A673 (cell line): ENCODE results near the gene ATP10A. TPM values are rescaled to one million over a fixed set of nuclear protein-coding genes. Genes with fewer than 3 reads are reported as not detected.

Experiments
- BruUV-seq: library from RNA; stranded (reverse); fragments of 400-500 nt; replicated peaks from 2 replicates; lab custom pipeline; 2021; lab: Mats Ljungman, UMichigan
- CTCF ChIA-PET: fragments of 300-600 bp; sonication (Branson Sonifier 250); formaldehyde crosslinking; loops from one replicate; lab custom pipeline; 2022; ENCODE audit warnings: antibody characterized with exemption; lab: Charles Lee
- POLR2A ChIA-PET: fragments of 300-600 bp; sonication (Branson Sonifier 250); formaldehyde crosslinking; loops from one replicate; lab custom pipeline; 2022; ENCODE audit warnings: antibody characterized with exemption; ENCODE audit not compliant: low non-redundant PET; lab: Charles Lee
- DNase-seq: peaks from one replicate; pipeline ENCODE4 v3.0.0-alpha.2; 2015; ENCODE audit warnings: low spot score
- H3K27ac ChIP-seq: fragments of 200-600 bp; sonication (generic); 2 replicates; pipeline ENCODE4 v1.5.1; 2016; ENCODE audit warnings: mixed run types, low read depth, mild to moderate bottlenecking, mixed read lengths, antibody characterized with exemption, low read length; ENCODE audit not compliant: poor library complexity, severe bottlenecking
- H3K27me3 ChIP-seq: fragments of 200-600 bp; sonication (generic); replicated peaks from 2 replicates; pipeline ENCODE4 v1.6.1; 2017; ENCODE audit warnings: mixed run types, low read depth, mild to moderate bottlenecking, mixed read lengths, antibody characterized with exemption, low read length; ENCODE audit not compliant: insufficient read depth, poor library complexity
- H3K36me3 ChIP-seq: fragments of 200-600 bp; sonication (generic); 2 replicates; pipeline ENCODE4 v1.6.1; 2016; ENCODE audit warnings: mixed run types, mild to moderate bottlenecking, mixed read lengths, antibody characterized with exemption, low read length; ENCODE audit not compliant: insufficient read depth, poor library complexity, severe bottlenecking
- H3K4me1 ChIP-seq: fragments of 200-600 bp; sonication (generic); 2 replicates; pipeline ENCODE4 v1.6.1; 2017; ENCODE audit warnings: mixed run types, mild to moderate bottlenecking, mixed read lengths, antibody characterized with exemption, low read length; ENCODE audit not compliant: insufficient read depth, poor library complexity, severe bottlenecking
- H3K4me3 ChIP-seq: fragments of 200-600 bp; sonication (generic); 2 replicates; pipeline ENCODE4 v1.5.1; 2016; ENCODE audit warnings: low read depth, mixed run types, mild to moderate bottlenecking, mixed read lengths, low read length; ENCODE audit not compliant: poor library complexity, severe bottlenecking
- H3K9me3 ChIP-seq: fragments of 200-600 bp; sonication (generic); 2 replicates; pipeline ENCODE4 v1.6.1; 2016; ENCODE audit warnings: mixed run types, low read depth, mild to moderate bottlenecking, mixed read lengths, antibody characterized with exemption, low read length; ENCODE audit not compliant: poor library complexity, severe bottlenecking
- CTCF ChIP-seq: fragments of 300-800, 200-600 bp; sonication (generic); conservative IDR thresholded peaks from 2 replicates; pipeline ENCODE4 v1.5.1; 2017; ENCODE audit warnings: low read depth, mild to moderate bottlenecking, antibody characterized with exemption, low read length, moderate library complexity, mixed read lengths
- EZH2 ChIP-seq: fragments of 200-600 bp; sonication (generic); IDR thresholded peaks from 2 replicates; pipeline ENCODE4 v1.6.1; 2017; ENCODE audit warnings: borderline replicate concordance, low read depth, mild to moderate bottlenecking, mixed read lengths, antibody characterized with exemption, low read length; ENCODE audit not compliant: poor library complexity, severe bottlenecking
- intact Hi-C: fragments of 100-400 bp; cut with micrococcal nuclease; formaldehyde crosslinking; loops from one replicate; pipeline ENCODE4 v1.10.0; 2022; ENCODE audit not compliant: unreplicated experiment
- total RNA-seq: library from RNA; stranded (reverse); gene quantifications from 2 replicates; pipeline ENCODE4 v1.2.3, GENCODE V29; 2021

ATP10A gene
- total RNA-seq, 1 experiment from 2014 or later = not detected

DNA sequence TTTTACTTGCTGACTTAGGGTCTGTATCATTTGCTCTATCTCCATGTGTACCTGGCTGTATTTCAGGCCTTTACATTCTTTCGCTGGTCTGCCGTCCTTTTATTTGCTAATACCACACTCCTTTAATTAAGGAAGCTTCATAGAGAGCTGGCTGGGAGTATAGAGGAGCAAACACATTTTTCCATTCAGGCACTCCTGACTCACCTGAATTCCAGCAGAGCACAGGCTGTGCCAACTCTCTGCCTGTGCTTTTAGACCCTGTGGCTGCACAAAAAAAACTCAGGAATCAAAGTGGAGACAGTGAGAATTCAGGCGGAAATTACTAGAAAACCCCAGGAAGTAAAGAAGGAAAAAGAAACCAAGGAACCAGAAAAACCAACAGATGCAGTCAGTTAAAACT, 29.0 kb upstream of the ATP10A start:
- intact Hi-C loops = no loop called here
- BruUV-seq = no TSS peak
- Histone ChIP-seq H3K27ac (no peak overlapping the region), H3K36me3 (no peaks in the 10 kb centered on the region), H3K9me3 (peaks cover 23% of the 10 kb centered on the region), H3K4me1 (no peaks in the 10 kb centered on the region), H3K4me3 (no peak overlapping the region), H3K27me3 (no peaks in the 10 kb centered on the region)
- TF ChIP-seq EZH2 (no peak), CTCF (no peak)
- CTCF ChIA-PET = no interaction called here
- DNase-seq = no peak
- POLR2A ChIA-PET = no interaction called here

GRCh38 chr15:25891081-25891480, 28.0 kb upstream of the ATP10A start:
- H3K4me3 ChIP-seq = no peak overlapping the region
- TF ChIP-seq EZH2 = no peak
- TF ChIP-seq CTCF = no peak
- ChIA-PET POLR2A (no interaction called here), CTCF (no interaction called here)
- BruUV-seq = no TSS peak
- peaks cover 19% of the 10 kb centered on the region for H3K9me3 ChIP-seq
- no peaks in the 10 kb centered on the region for H3K4me1 ChIP-seq
- intact Hi-C loops = no loop called here
- no peaks in the 10 kb centered on the region for H3K36me3 ChIP-seq
- no peaks in the 10 kb centered on the region for H3K27me3 ChIP-seq
- DNase-seq = no peak
- H3K27ac ChIP-seq = no peak overlapping the region

DNA sequence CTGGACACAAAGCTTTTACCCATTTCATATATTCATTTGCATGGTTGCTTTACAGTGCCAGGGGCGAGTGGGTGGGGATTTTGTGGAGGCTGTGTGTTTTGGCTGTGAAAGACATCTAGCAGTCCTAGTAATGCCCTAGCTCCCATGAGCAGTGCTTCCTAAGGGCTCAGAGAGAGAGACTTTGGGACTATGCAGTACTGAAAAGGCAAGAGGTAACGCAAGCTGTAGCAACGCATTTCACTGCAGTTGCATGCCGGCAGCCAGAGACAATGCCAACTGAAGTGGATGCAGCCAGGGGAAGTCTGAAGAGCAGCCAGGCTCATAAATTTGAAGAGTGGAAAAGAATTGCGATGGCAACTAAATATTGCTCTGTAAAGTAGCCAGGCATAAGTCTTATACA, 27.4 kb upstream of the ATP10A start:
- Histone ChIP-seq H3K27ac (no peak overlapping the region), H3K36me3 (no peaks in the 10 kb centered on the region), H3K4me1 (no peaks in the 10 kb centered on the region), H3K4me3 (no peak overlapping the region), H3K27me3 (no peaks in the 10 kb centered on the region), H3K9me3 (peaks cover 19% of the 10 kb centered on the region)
- TF ChIP-seq EZH2 (no peak), CTCF (no peak)
- POLR2A ChIA-PET = no interaction called here
- DNase-seq = no peak
- intact Hi-C loops = no loop called here
- CTCF ChIA-PET = no interaction called here
- no TSS peak for BruUV-seq
